ENCODE results near the gene MBD2. TPM values are rescaled to one million over a fixed set of nuclear protein-coding genes. Genes with fewer than 3 reads are reported as not detected.

The MBD2 gene
- polyA plus RNA-seq, 1 donor (not counting 4 experiments of a cell fraction or from before 2014, with no cell fraction given): 212 TPM

DNA sequence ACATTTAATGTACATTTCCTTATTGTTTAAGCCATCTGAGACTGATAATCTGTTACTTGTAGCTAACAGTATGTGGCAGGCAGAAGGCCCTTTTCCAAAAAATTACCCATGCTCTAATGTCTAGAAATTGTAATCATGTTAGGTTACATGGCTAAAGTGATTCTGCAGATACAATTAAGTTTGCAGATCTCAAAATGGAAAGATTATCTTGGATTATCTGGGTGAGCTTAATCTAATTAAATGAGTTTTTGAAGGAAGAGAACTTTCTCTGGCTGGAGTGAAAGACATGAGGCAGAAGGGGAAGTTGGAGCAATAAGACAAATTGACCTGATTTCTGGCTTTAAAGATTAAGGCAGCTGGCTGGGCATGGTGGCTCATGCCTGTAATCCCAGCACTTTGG lies 76.3 kb downstream of the MBD2 start:
- H3K4me1 ChIP-seq (ENCODE audit: control insufficient read depth, extremely low read depth, insufficient read depth, low read length): peaks cover 45% of the 10 kb centered on the region
- no peak overlapping the region for H3K27ac ChIP-seq (ENCODE audit: control insufficient read depth, insufficient read depth, low read length)
- no peak for FAIRE-seq
- peaks cover 2 to 5% of the 10 kb centered on the region in 2 experiments for H3K36me3 ChIP-seq (ENCODE audit: control insufficient read depth in 2 of 2, extremely low read depth in 1 of 2, insufficient read depth in 2 of 2, low read length in 2 of 2)
- H3K9me1 ChIP-seq (ENCODE audit: control insufficient read depth, extremely low read depth, insufficient read depth, low read length): no peaks in the 10 kb centered on the region
- no peak overlapping the region for H3K4me3 ChIP-seq (ENCODE audit: control insufficient read depth in 2 of 3, extremely low read depth in 1 of 3, insufficient read depth in 2 of 3, low read depth in 1 of 3, low read length in 3 of 3)
- no peak for TF ChIP-seq EZH2 (IDR thresholded peaks at IDR 0.05; ENCODE audit: low read length)
- TF ChIP-seq, protein P1, sequence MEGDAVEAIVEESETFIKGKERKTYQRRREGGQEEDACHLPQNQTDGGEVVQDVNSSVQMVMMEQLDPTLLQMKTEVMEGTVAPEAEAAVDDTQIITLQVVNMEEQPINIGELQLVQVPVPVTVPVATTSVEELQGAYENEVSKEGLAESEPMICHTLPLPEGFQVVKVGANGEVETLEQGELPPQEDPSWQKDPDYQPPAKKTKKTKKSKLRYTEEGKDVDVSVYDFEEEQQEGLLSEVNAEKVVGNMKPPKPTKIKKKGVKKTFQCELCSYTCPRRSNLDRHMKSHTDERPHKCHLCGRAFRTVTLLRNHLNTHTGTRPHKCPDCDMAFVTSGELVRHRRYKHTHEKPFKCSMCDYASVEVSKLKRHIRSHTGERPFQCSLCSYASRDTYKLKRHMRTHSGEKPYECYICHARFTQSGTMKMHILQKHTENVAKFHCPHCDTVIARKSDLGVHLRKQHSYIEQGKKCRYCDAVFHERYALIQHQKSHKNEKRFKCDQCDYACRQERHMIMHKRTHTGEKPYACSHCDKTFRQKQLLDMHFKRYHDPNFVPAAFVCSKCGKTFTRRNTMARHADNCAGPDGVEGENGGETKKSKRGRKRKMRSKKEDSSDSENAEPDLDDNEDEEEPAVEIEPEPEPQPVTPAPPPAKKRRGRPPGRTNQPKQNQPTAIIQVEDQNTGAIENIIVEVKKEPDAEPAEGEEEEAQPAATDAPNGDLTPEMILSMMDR (optimal IDR thresholded peaks at IDR 0.05 in 1 of 3, IDR thresholded peaks at IDR 0.05 in 1 of 3, conservative IDR thresholded peaks at IDR 0.05 in 1 of 3; ENCODE audit: extremely low read depth in 1 of 3, insufficient read depth in 2 of 3, low read length in 3 of 3): no peak
- H3K9me3 ChIP-seq (ENCODE audit: control insufficient read depth, low read depth, low read length): no peaks in the 10 kb centered on the region
- no peak overlapping the region for H2AFZ ChIP-seq (ENCODE audit: control insufficient read depth, low read length)
- no peaks in the 10 kb centered on the region for H4K20me1 ChIP-seq (ENCODE audit: control insufficient read depth, extremely low read depth, insufficient read depth, low read length)
- no peaks in the 10 kb centered on the region for H3K27me3 ChIP-seq (ENCODE audit: control insufficient read depth, extremely low read depth, insufficient read depth, low read length)
- DNase-seq (ENCODE audit: low read depth, low spot score): no peak
- H3K4me2 ChIP-seq (ENCODE audit: control insufficient read depth, extremely low read depth, insufficient read depth, low read depth, low read length): no peak overlapping the region
- dilution Hi-C loops (cut with MboI; ENCODE audit: extremely low pct_ligation_motif_present, low sequenced_read_pairs): no loop called here
- H3K79me2 ChIP-seq (ENCODE audit: control insufficient read depth, insufficient read depth, low read length): no peaks in the 10 kb centered on the region
- H3K9ac ChIP-seq (ENCODE audit: control insufficient read depth, extremely low read depth, insufficient read depth, low read length): no peak overlapping the region

DNA sequence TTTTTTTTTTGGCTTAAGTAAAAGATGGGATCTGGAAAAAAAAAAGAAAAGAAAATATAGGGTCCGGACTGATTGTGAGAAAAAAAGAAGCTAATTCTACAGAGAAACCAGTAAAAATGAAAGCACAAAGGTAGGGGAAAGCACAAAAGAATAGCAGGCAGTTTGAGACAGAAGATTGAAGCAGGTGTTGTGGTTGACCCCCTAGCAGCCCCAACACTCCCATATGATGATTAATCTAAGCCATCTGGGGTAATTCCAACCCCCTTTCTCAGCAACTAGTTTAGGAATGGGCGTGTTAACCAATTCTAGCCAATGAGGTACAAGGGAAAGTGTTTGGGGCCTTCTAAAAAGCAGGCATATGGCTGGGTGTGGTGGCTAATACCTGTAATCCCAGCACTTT lies 77.0 kb downstream of the MBD2 start:
- H3K4me1 ChIP-seq (ENCODE audit: control insufficient read depth, extremely low read depth, insufficient read depth, low read length): peaks cover 45% of the 10 kb centered on the region

More for the DNA sequence above, 77.0 kb downstream of the MBD2 start:
- dilution Hi-C loops (cut with MboI; ENCODE audit: extremely low pct_ligation_motif_present, low sequenced_read_pairs): no loop called here
- H3K36me3 ChIP-seq (ENCODE audit: control insufficient read depth in 2 of 2, extremely low read depth in 1 of 2, insufficient read depth in 2 of 2, low read length in 2 of 2): peaks cover 0 to 2% of the 10 kb centered on the region in 2 experiments
- no peaks in the 10 kb centered on the region for H3K9me1 ChIP-seq (ENCODE audit: control insufficient read depth, extremely low read depth, insufficient read depth, low read length)
- no peaks in the 10 kb centered on the region for H4K20me1 ChIP-seq (ENCODE audit: control insufficient read depth, extremely low read depth, insufficient read depth, low read length)
- no peak overlapping the region for H2AFZ ChIP-seq (ENCODE audit: control insufficient read depth, low read length)
- no peak overlapping the region for H3K4me2 ChIP-seq (ENCODE audit: control insufficient read depth, extremely low read depth, insufficient read depth, low read depth, low read length)
- H3K9me3 ChIP-seq (ENCODE audit: control insufficient read depth, low read depth, low read length): no peaks in the 10 kb centered on the region
- H3K27ac ChIP-seq (ENCODE audit: control insufficient read depth, insufficient read depth, low read length): no peak overlapping the region
- no peak overlapping the region for H3K4me3 ChIP-seq (ENCODE audit: control insufficient read depth in 2 of 3, extremely low read depth in 1 of 3, insufficient read depth in 2 of 3, low read depth in 1 of 3, low read length in 3 of 3)
- H3K27me3 ChIP-seq (ENCODE audit: control insufficient read depth, extremely low read depth, insufficient read depth, low read length): no peaks in the 10 kb centered on the region
- no peaks in the 10 kb centered on the region for H3K79me2 ChIP-seq (ENCODE audit: control insufficient read depth, insufficient read depth, low read length)
- H3K9ac ChIP-seq (ENCODE audit: control insufficient read depth, extremely low read depth, insufficient read depth, low read length): no peak overlapping the region
- FAIRE-seq (peak; percentile 49), DNase-seq (ENCODE audit: low read depth, low spot score) (no peak)
- TF ChIP-seq, protein P1 (optimal IDR thresholded peaks at IDR 0.05 in 1 of 3, IDR thresholded peaks at IDR 0.05 in 1 of 3, conservative IDR thresholded peaks at IDR 0.05 in 1 of 3; ENCODE audit: extremely low read depth in 1 of 3, insufficient read depth in 2 of 3, low read length in 3 of 3): no peak
- TF ChIP-seq EZH2 (IDR thresholded peaks at IDR 0.05; ENCODE audit: low read length): no peak

All from keratinocyte (primary cell).